ENCODE results near the gene ZNF511. TPM values are rescaled to one million over a fixed set of nuclear protein-coding genes. Genes with fewer than 3 reads are reported as not detected.

The ZNF511 gene
- total RNA-seq, 1 experiment from 2014 or later = 89.4 TPM

- Histone ChIP-seq H3K23me2 (ENCODE audit: insufficient read length, low read depth, low read length, poor library complexity, severe bottlenecking) (no peaks in the 10 kb centered on the region), H2BK5ac (ENCODE audit: insufficient read length, low read length) (no peak overlapping the region), H3K4me1 (ENCODE audit: insufficient read depth, low read length) (no peaks in the 10 kb centered on the region), H2BK15ac (ENCODE audit: low read depth, low read length) (no peak overlapping the region), H2BK20ac (ENCODE audit: low read depth, low read length, poor library complexity, severe bottlenecking) (no peak overlapping the region), H2BK120ac (ENCODE audit: low read depth, low read length, poor library complexity, severe bottlenecking) (no peak overlapping the region), H3K4me2 (ENCODE audit: insufficient read depth, insufficient read length, low read length) (no peak overlapping the region), H4K20me1 (ENCODE audit: control insufficient read depth, insufficient read depth, insufficient read length) (no peaks in the 10 kb centered on the region), H3K27me3 (ENCODE audit: insufficient read depth, low read length) (no peaks in the 10 kb centered on the region), H3K18ac (ENCODE audit: insufficient read length, low read depth, low read length) (no peak overlapping the region), H3K79me1 (ENCODE audit: insufficient read depth, low read depth, low read length, poor library complexity, severe bottlenecking) (peaks cover 6% of the 10 kb centered on the region), H3K9ac (ENCODE audit: extremely low read depth, insufficient read length, low read length) (no peak overlapping the region), H3K14ac (ENCODE audit: insufficient read depth, low read length) (no peak overlapping the region), H3K56ac (ENCODE audit: insufficient read length, low read depth, low read length) (no peak overlapping the region), H3K79me2 (ENCODE audit: insufficient read depth, low read length) (peaks cover 2% of the 10 kb centered on the region; the same call in 1 of the 2 replicates), H3K9me3 (ENCODE audit: control insufficient read depth, low read depth, low read length) (no peaks in the 10 kb centered on the region), H4K5ac (ENCODE audit: insufficient read length, low read depth, low read length) (no peak overlapping the region), H3K4ac (ENCODE audit: low read depth, low read length) (no peak overlapping the region), H3K23ac (ENCODE audit: insufficient read length, low read depth, low read length) (no peak overlapping the region), H2AK5ac (ENCODE audit: insufficient read length, low read length) (no peak overlapping the region), H2AFZ (ENCODE audit: low read length) (no peak overlapping the region), H4K8ac (replicated peaks; ENCODE audit: insufficient read length, low read depth, low read length) (no peak overlapping the region), H2BK12ac (ENCODE audit: insufficient read length, low read depth, low read length) (no peak overlapping the region), H4K91ac (ENCODE audit: insufficient read length, low read depth, low read length) (no peak overlapping the region), H3T11ph (ENCODE audit: low read length) (no peak overlapping the region), H3K27ac (ENCODE audit: insufficient read length, low read depth, low read length) (no peak overlapping the region)
- Mint-ChIP-seq H3K27me3 (ENCODE audit: low read depth) (no peaks in the 10 kb centered on the region), H3K4me1 (no peaks in the 10 kb centered on the region), H3K9me3 (no peaks in the 10 kb centered on the region; a peak in 1 of 5 replicates), H3K4me3 (no peak overlapping the region), H3K27ac (no peak overlapping the region), H3K36me3 (ENCODE audit: insufficient read depth in 1 of 3, low read depth in 3 of 3) (peaks cover 27 to 70% (median 68%) of the 10 kb centered on the region in 3 experiments)
- WGBS (ENCODE audit: extremely low coverage, insufficient read length, low lambda C conversion rate) = no CpG with 5 or more reads among the region's 10 CpGs
- TF ChIP-seq CTCF (conservative IDR thresholded peaks at IDR 0.05) = no peak
- DNase-seq = no peak
These were observed 9.5 kb upstream of the ZNF511 start for GRCh38 chr10:133299224-133299623.
